Nephron (organoid): Measurements from ENCODE around the gene NCOA3.
"Not testable (repeated sequence)": the region's sequence is repeated elsewhere in the genome, so short reads cannot be mapped to it uniquely, and the experiment has no call there.

Source experiments
- H3K27ac Mint-ChIP-seq, 3 experiments: 2 replicates each; pipeline ENCODE4 v1.8.0; 2020; ENCODE audit warnings: mixed read lengths in 3 of 3, mild to moderate bottlenecking in 2 of 3, moderate library complexity in 1 of 3
- H3K27me3 Mint-ChIP-seq: 2 replicates; pipeline ENCODE4 v1.8.0; 2021; ENCODE audit warnings: low read depth, mild to moderate bottlenecking, moderate library complexity, mixed read lengths
- H3K36me3 Mint-ChIP-seq: 2 replicates; pipeline ENCODE4 v1.8.0; 2020; ENCODE audit warnings: low read depth, mixed read lengths
- H3K4me1 Mint-ChIP-seq: 2 replicates; pipeline ENCODE4 v1.8.0; 2020; ENCODE audit warnings: mixed read lengths
- H3K4me3 Mint-ChIP-seq, 3 experiments: 2 replicates each; pipeline ENCODE4 v1.8.0; 2020; ENCODE audit warnings: mild to moderate bottlenecking in 3 of 3, mixed read lengths in 3 of 3, moderate library complexity in 2 of 3
- H3K9me3 Mint-ChIP-seq: 2 replicates; pipeline ENCODE4 v1.8.0; 2020; ENCODE audit warnings: mixed read lengths
- CTCF ChIP-seq, 3 experiments: fragments of 200-600 bp; sonication (generic); IDR thresholded peaks; one replicate each; pipeline ENCODE4 v1.5.0; 2021; ENCODE audit warnings: antibody characterized with exemption in 3 of 3; ENCODE audit not compliant: unreplicated experiment in 3 of 3

The NCOA3 gene

GRCh38 chr20:47503685-47504084 is 2.0 kb downstream of the NCOA3 start:
- Mint-ChIP-seq H3K4me1 (peaks cover 24% of the 10 kb centered on the region), H3K36me3 (no peaks in the 10 kb centered on the region)

GRCh38 chr20:47506335-47506734 is 4.6 kb downstream of the NCOA3 start:
- Mint-ChIP-seq H3K4me3 (no peak overlapping the region), H3K4me1 (peaks cover 13% of the 10 kb centered on the region), H3K9me3 (no peaks in the 10 kb centered on the region), H3K27me3 (no peaks in the 10 kb centered on the region), H3K36me3 (no peaks in the 10 kb centered on the region), H3K27ac (no peak overlapping the region)
- TF ChIP-seq CTCF (IDR thresholded peaks at IDR 0.05; ENCODE audit: unreplicated experiment in 3 of 3): no peak

More at GRCh38 chr20:47503685-47504084, 2.0 kb downstream of the NCOA3 start:
- Mint-ChIP-seq H3K9me3 (no peaks in the 10 kb centered on the region), H3K27ac (peak overlapping the region; percentile 12 to 24 (median 24)), H3K4me3 (peak overlapping the region; percentile 100), H3K27me3 (no peaks in the 10 kb centered on the region)
- no peak for TF ChIP-seq CTCF (IDR thresholded peaks at IDR 0.05; ENCODE audit: unreplicated experiment in 3 of 3)

GRCh38 chr20:47506850-47507249 is 5.2 kb downstream of the NCOA3 start:
- Mint-ChIP-seq H3K9me3 (no peaks in the 10 kb centered on the region), H3K4me3 (no peak overlapping the region), H3K27me3 (no peaks in the 10 kb centered on the region), H3K36me3 (no peaks in the 10 kb centered on the region), H3K27ac (no peak overlapping the region), H3K4me1 (peaks cover 11% of the 10 kb centered on the region)
- no peak for TF ChIP-seq CTCF (IDR thresholded peaks at IDR 0.05; ENCODE audit: unreplicated experiment in 3 of 3)

- peaks cover 11% of the 10 kb centered on the region for H3K4me1 Mint-ChIP-seq
- H3K27me3 Mint-ChIP-seq: not testable (repeated sequence)
Observed at GRCh38 chr20:47507275-47507981, 5.7 kb downstream of the NCOA3 start.

GRCh38 chr20:47508278-47508677 is 6.6 kb downstream of the NCOA3 start:
- H3K4me1 Mint-ChIP-seq: peaks cover 6% of the 10 kb centered on the region
- H3K9me3 Mint-ChIP-seq: no peaks in the 10 kb centered on the region
- no peak overlapping the region for H3K27ac Mint-ChIP-seq
- H3K36me3 Mint-ChIP-seq: peaks cover 4% of the 10 kb centered on the region
- no peaks in the 10 kb centered on the region for H3K27me3 Mint-ChIP-seq
- H3K4me3 Mint-ChIP-seq: no peak overlapping the region
- TF ChIP-seq CTCF (IDR thresholded peaks at IDR 0.05; ENCODE audit: unreplicated experiment in 3 of 3): no peak

More at GRCh38 chr20:47507275-47507981, 5.7 kb downstream of the NCOA3 start:
- not testable (repeated sequence) for H3K36me3 Mint-ChIP-seq, H3K4me3 Mint-ChIP-seq, H3K27ac Mint-ChIP-seq, H3K9me3 Mint-ChIP-seq

GRCh38 chr20:47509104-47509661 is 7.5 kb downstream of the NCOA3 start:
- TF ChIP-seq CTCF (IDR thresholded peaks at IDR 0.05; ENCODE audit: unreplicated experiment in 3 of 3): no peak
- no peak overlapping the region for H3K4me3 Mint-ChIP-seq
- H3K27me3 Mint-ChIP-seq: no peaks in the 10 kb centered on the region
- peak overlapping the region in 1 of 3 experiments; percentile 20 for H3K27ac Mint-ChIP-seq
- no peaks in the 10 kb centered on the region for H3K4me1 Mint-ChIP-seq
- peaks cover 4% of the 10 kb centered on the region for H3K36me3 Mint-ChIP-seq
- no peaks in the 10 kb centered on the region for H3K9me3 Mint-ChIP-seq
